Smooth muscle cell (in vitro differentiated cells): ENCODE results near the gene WWP2. TPM values are rescaled to one million over a fixed set of nuclear protein-coding genes. Genes with fewer than 3 reads are reported as not detected.
"Not testable (repeated sequence)": the region's sequence is repeated elsewhere in the genome, so short reads cannot be mapped to it uniquely, and the experiment has no call there.

Source experiments
- DNase-seq: peaks from one replicate; lab custom pipeline; 2025; ENCODE audit not compliant: unreplicated experiment; lab: John Stamatoyannopoulos, UW
- H2AFZ ChIP-seq: fragments of 200-600 bp; sonication (generic); 2 replicates; pipeline ENCODE4 v1.6.0; 2016; ENCODE audit warnings: antibody characterized with exemption, low read depth, mild to moderate bottlenecking
- H3F3A ChIP-seq: fragments of 200-600 bp; sonication (generic); 2 replicates; pipeline ENCODE4 v1.6.0; 2017; ENCODE audit warnings: antibody characterized with exemption, low read depth
- H3K27ac ChIP-seq: fragments of 200-600 bp; sonication (generic); 2 replicates; pipeline ENCODE4 v1.5.1; 2016; ENCODE audit warnings: low read depth, mild to moderate bottlenecking
- H3K27me3 ChIP-seq: fragments of 200-600 bp; sonication (generic); 2 replicates; pipeline ENCODE4 v1.6.1; 2016; ENCODE audit warnings: low read depth, mild to moderate bottlenecking
- H3K36me3 ChIP-seq: fragments of 200-600 bp; sonication (generic); 2 replicates; pipeline ENCODE4 v1.5.1; 2016; ENCODE audit warnings: low read depth
- H3K4me1 ChIP-seq: fragments of 200-600 bp; sonication (generic); 2 replicates; pipeline ENCODE4 v1.5.1; 2016; ENCODE audit warnings: low read depth
- H3K4me2 ChIP-seq: fragments of 200-600 bp; sonication (generic); 2 replicates; pipeline ENCODE4 v1.6.0; 2016; ENCODE audit warnings: mild to moderate bottlenecking
- H3K4me3 ChIP-seq: fragments of 200-600 bp; sonication (generic); 2 replicates; pipeline ENCODE4 v1.5.1; 2016; ENCODE audit warnings: mild to moderate bottlenecking
- H3K79me2 ChIP-seq: fragments of 200-600 bp; sonication (generic); 2 replicates; pipeline ENCODE4 v1.6.0; 2016; ENCODE audit warnings: low read depth, mild to moderate bottlenecking
- H3K9ac ChIP-seq: fragments of 200-600 bp; sonication (generic); 2 replicates; pipeline ENCODE4 v1.6.0; 2016; ENCODE audit warnings: low read depth
- H3K9me3 ChIP-seq: fragments of 200-600 bp; sonication (generic); replicated peaks from 2 replicates; pipeline ENCODE4 v1.5.1; 2016; ENCODE audit warnings: low read depth
- H4K20me1 ChIP-seq: fragments of 200-600 bp; sonication (generic); 2 replicates; pipeline ENCODE4 v1.6.0; 2016; ENCODE audit warnings: low read depth
- WGBS: methylation state at CpG from one replicate; pipeline ENCODE4 v1.1.7; 2016; ENCODE audit warnings: low lambda C conversion rate; 5-methylcytosine and 5-hydroxymethylcytosine counted together
- polyA plus RNA-seq: library from polyadenylated mRNA; unstranded; fragments of >200 nt; fragmentation: Nextera tagmentation; extraction: Ambion mirVana; gene quantifications from 2 replicates; pipeline ENCODE4 v1.2.1, GENCODE V29; 2016
- total RNA-seq: library from RNA; depleted of rRNA; stranded (reverse); fragments of >200 nt; gene quantifications from 2 replicates; pipeline ENCODE4 v1.2.3, GENCODE V29; 2014
- TF ChIP-seq, protein P1 (sequence below): fragments of 200-600 bp; sonication (generic); IDR thresholded peaks from 2 replicates; pipeline ENCODE4 v1.5.1; 2017; ENCODE audit warnings: borderline replicate concordance, mild to moderate bottlenecking, antibody characterized with exemption; ENCODE audit not compliant: insufficient read depth, poor library complexity, severe bottlenecking

Gene WWP2
- total and polyA plus RNA-seq, 2 experiments from 2014 or later, result 7.8 to 9.0 TPM

- H3K27ac ChIP-seq, result no peak overlapping the region
- H3K4me2 ChIP-seq, result no peak overlapping the region
- H2AFZ ChIP-seq, result no peak overlapping the region
- H4K20me1 ChIP-seq, result no peaks in the 10 kb centered on the region
- 97% methylated on average over 10 of the region's 10 CpGs for WGBS
- no peak overlapping the region for H3K4me3 ChIP-seq
- no peaks in the 10 kb centered on the region for H3K9me3 ChIP-seq
- H3K4me1 ChIP-seq, result peaks cover 11% of the 10 kb centered on the region
- H3K36me3 ChIP-seq, result no peaks in the 10 kb centered on the region
- TF ChIP-seq, protein P1, sequence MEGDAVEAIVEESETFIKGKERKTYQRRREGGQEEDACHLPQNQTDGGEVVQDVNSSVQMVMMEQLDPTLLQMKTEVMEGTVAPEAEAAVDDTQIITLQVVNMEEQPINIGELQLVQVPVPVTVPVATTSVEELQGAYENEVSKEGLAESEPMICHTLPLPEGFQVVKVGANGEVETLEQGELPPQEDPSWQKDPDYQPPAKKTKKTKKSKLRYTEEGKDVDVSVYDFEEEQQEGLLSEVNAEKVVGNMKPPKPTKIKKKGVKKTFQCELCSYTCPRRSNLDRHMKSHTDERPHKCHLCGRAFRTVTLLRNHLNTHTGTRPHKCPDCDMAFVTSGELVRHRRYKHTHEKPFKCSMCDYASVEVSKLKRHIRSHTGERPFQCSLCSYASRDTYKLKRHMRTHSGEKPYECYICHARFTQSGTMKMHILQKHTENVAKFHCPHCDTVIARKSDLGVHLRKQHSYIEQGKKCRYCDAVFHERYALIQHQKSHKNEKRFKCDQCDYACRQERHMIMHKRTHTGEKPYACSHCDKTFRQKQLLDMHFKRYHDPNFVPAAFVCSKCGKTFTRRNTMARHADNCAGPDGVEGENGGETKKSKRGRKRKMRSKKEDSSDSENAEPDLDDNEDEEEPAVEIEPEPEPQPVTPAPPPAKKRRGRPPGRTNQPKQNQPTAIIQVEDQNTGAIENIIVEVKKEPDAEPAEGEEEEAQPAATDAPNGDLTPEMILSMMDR, result no peak
- DNase-seq, result no peak
- H3K79me2 ChIP-seq, result peaks cover 28% of the 10 kb centered on the region
- H3K27me3 ChIP-seq, result no peaks in the 10 kb centered on the region
- no peak overlapping the region for H3K9ac ChIP-seq
- H3F3A ChIP-seq, result no peaks in the 10 kb centered on the region
These were observed 5.4 kb upstream of the WWP2 start for GRCh38 chr16:69756705-69757104.

- Histone ChIP-seq H3K79me2 (peaks cover 23% of the 10 kb centered on the region), H3K4me1 (peaks cover 13% of the 10 kb centered on the region)
- 96% methylated on average over 13 of the region's 13 CpGs for WGBS
- not testable (repeated sequence) for H2AFZ ChIP-seq, H3K4me2 ChIP-seq, H3K27ac ChIP-seq, H3K4me3 ChIP-seq, H3F3A ChIP-seq, H3K27me3 ChIP-seq, H4K20me1 ChIP-seq, H3K36me3 ChIP-seq, DNase-seq, H3K9me3 ChIP-seq, H3K9ac ChIP-seq
These were observed 4.8 kb upstream of the WWP2 start for GRCh38 chr16:69757375-69757774.

DNA sequence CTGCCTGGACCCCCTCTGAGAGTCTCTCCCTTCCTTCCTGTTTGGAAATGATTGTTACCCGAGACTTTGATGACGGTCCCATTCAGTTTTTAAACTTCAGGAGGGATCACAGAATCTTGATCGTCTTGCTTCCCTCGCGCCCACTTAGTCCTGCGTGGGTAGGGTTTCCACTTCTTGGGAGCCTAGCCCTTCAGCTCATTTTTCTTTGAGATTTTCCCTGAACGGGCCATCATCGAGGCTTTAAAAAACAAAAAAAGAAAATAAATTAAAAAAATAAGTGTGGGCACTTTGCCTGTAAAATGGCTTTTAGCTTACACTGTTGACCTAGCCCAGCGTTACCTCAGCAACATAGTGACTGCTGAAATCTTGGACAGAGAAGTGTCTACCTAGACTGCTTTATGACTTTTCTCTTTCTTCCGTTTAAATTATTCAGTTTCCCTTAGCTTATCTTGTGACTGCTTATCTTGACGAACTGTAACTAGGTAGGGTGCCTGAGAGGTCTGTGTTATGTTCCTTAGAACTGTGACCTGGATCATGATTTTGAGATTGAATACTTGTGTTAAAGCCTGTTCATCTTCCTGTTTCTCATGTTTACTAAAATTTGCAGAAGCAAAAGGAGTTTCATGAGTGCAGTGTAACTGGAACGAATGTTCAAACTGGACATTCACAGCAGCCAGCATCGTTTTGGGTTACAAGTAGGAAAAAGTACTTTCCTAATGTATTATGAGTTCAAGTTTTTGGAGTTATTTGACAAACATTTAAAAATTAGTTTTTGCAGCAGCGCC, 874 bp downstream of the WWP2 start:
- Histone ChIP-seq H3K9ac (peak overlapping the region; percentile 79), H3F3A (no peaks in the 10 kb centered on the region), H3K79me2 (peaks cover 40% of the 10 kb centered on the region), H3K36me3 (no peaks in the 10 kb centered on the region), H3K4me2 (peak overlapping the region; percentile 94), H4K20me1 (peaks cover 3% of the 10 kb centered on the region), H3K4me1 (peaks cover 10% of the 10 kb centered on the region), H3K27me3 (no peaks in the 10 kb centered on the region), H2AFZ (peak overlapping the region; percentile 87), H3K9me3 (no peaks in the 10 kb centered on the region), H3K4me3 (peak overlapping the region; percentile 91), H3K27ac (peak overlapping the region; percentile 55)
- no peak for DNase-seq
- 25% methylated on average over 14 of the region's 14 CpGs for WGBS
- TF ChIP-seq, protein P1, result no peak

DNA sequence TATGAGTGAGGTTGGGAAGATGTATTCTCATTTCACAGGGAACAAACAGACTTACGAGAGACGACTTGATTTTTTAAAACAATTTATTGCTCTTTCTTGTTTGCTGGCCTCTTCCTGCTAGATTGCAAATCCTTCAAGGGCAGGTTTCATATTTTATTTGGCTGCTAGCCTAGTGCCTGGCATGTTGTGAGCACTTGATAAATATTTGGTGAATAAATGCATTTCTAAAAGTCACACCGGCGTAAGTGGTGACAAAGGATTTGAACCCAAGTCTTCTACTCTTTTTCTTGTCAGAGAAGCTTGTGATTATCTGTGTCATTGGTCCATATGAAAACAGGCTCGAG, 1.4 kb downstream of the WWP2 start:
- Histone ChIP-seq H3K36me3 (no peaks in the 10 kb centered on the region), H3K9me3 (no peaks in the 10 kb centered on the region), H3K27ac (no peak overlapping the region), H3K4me3 (peak overlapping the region; percentile 91), H3K79me2 (peaks cover 43% of the 10 kb centered on the region), H3K27me3 (no peaks in the 10 kb centered on the region), H3K9ac (no peak overlapping the region), H3K4me1 (peaks cover 10% of the 10 kb centered on the region), H3K4me2 (peak overlapping the region; percentile 94), H2AFZ (no peak overlapping the region), H3F3A (no peaks in the 10 kb centered on the region), H4K20me1 (peaks cover 4% of the 10 kb centered on the region)
- DNase-seq, result no peak
- TF ChIP-seq, protein P1, result no peak
- WGBS, result 94% methylated on average over 5 of the region's 5 CpGs
